Neural progenitor cell (in vitro differentiated cells): ENCODE measurements around the gene WDR64. TPM values are rescaled to one million over a fixed set of nuclear protein-coding genes. Genes with fewer than 3 reads are reported as not detected.

Source experiments
- DNase-seq: peaks from one replicate; pipeline ENCODE4 v3.0.0-alpha.2; 2016; ENCODE audit warnings: low spot score
- H2AFZ ChIP-seq: fragments of 200-600 bp; sonication (generic); replicated peaks from 2 replicates; pipeline ENCODE4 v1.6.1; 2016; ENCODE audit warnings: antibody characterized with exemption
- H3F3A ChIP-seq: fragments of 200-600 bp; sonication (generic); 2 replicates; pipeline ENCODE4 v1.6.1; 2016; ENCODE audit warnings: antibody characterized with exemption, low read depth
- H3K27ac ChIP-seq: fragments of 200-600 bp; sonication (generic); 2 replicates; pipeline ENCODE4 v1.5.1; 2016; ENCODE audit warnings: mild to moderate bottlenecking
- H3K27me3 ChIP-seq: fragments of 200-600 bp; sonication (generic); 2 replicates; pipeline ENCODE4 v1.6.1; 2016; ENCODE audit warnings: mild to moderate bottlenecking, moderate library complexity
- H3K36me3 ChIP-seq: fragments of 200-600 bp; sonication (generic); 2 replicates; pipeline ENCODE4 v1.5.1; 2016
- H3K4me1 ChIP-seq: fragments of 200-600 bp; sonication (generic); 2 replicates; pipeline ENCODE4 v1.6.1; 2016; ENCODE audit warnings: mixed run types
- H3K4me2 ChIP-seq: fragments of 200-600 bp; sonication (generic); 2 replicates; pipeline ENCODE4 v1.6.1; 2016
- H3K4me3 ChIP-seq: fragments of 200-600 bp; sonication (generic); 2 replicates; pipeline ENCODE4 v1.5.1; 2016
- H3K79me2 ChIP-seq: fragments of 200-600 bp; sonication (generic); 2 replicates; pipeline ENCODE4 v1.6.1; 2016; ENCODE audit warnings: low read depth
- H3K9ac ChIP-seq: fragments of 200-600 bp; sonication (generic); 2 replicates; pipeline ENCODE4 v1.6.1; 2016
- H3K9me3 ChIP-seq: fragments of 200-600 bp; sonication (generic); 2 replicates; pipeline ENCODE4 v1.5.1; 2016; ENCODE audit warnings: low read depth
- H4K20me1 ChIP-seq: fragments of 200-600 bp; sonication (generic); 2 replicates; pipeline ENCODE4 v1.6.1; 2016; ENCODE audit warnings: low read depth
- H3K27ac Mint-ChIP-seq: 3 replicates; pipeline ENCODE4 v1.8.0; 2021; ENCODE audit warnings: mixed read lengths
- H3K27me3 Mint-ChIP-seq: 2 replicates; pipeline ENCODE4 v1.8.0; 2022; ENCODE audit warnings: low read depth, mild to moderate bottlenecking, inconsistent platforms, moderate library complexity, mixed read lengths; ENCODE audit not compliant: insufficient read depth
- H3K36me3 Mint-ChIP-seq: 3 replicates; pipeline ENCODE4 v1.8.0; 2021; ENCODE audit warnings: mixed read lengths
- H3K4me1 Mint-ChIP-seq: 3 replicates; pipeline ENCODE4 v1.8.0; 2021; ENCODE audit warnings: mixed read lengths
- H3K4me3 Mint-ChIP-seq: 3 replicates; pipeline ENCODE4 v1.8.0; 2021; ENCODE audit warnings: mild to moderate bottlenecking, moderate library complexity, mixed read lengths
- H3K9me3 Mint-ChIP-seq: 3 replicates; pipeline ENCODE4 v1.8.0; 2020; ENCODE audit warnings: mixed read lengths
- EZH2 ChIP-seq: fragments of 200-600 bp; sonication (generic); IDR thresholded peaks from 2 replicates; pipeline ENCODE4 v1.6.1; 2017; ENCODE audit warnings: antibody characterized with exemption, mild to moderate bottlenecking, moderate library complexity
- EZH2phosphoT487 ChIP-seq: fragments of 200-600 bp; sonication (generic); IDR thresholded peaks from 2 replicates; pipeline ENCODE4 v1.6.1; 2017; ENCODE audit warnings: antibody characterized with exemption
- total RNA-seq: library from RNA; depleted of rRNA; stranded (reverse); fragments of >200 nt; gene quantifications from 2 replicates; pipeline ENCODE4 v1.2.3, GENCODE V29; 2015; ENCODE audit warnings: low replicate concordance
- TF ChIP-seq, protein P1 (sequence below): fragments of 200-600 bp; sonication (generic); IDR thresholded peaks from 2 replicates; pipeline ENCODE4 v1.5.1; 2017; ENCODE audit warnings: antibody characterized with exemption, mild to moderate bottlenecking

WDR64 gene
- total RNA-seq, 1 donor from 2014 or later, result not detected

DNA sequence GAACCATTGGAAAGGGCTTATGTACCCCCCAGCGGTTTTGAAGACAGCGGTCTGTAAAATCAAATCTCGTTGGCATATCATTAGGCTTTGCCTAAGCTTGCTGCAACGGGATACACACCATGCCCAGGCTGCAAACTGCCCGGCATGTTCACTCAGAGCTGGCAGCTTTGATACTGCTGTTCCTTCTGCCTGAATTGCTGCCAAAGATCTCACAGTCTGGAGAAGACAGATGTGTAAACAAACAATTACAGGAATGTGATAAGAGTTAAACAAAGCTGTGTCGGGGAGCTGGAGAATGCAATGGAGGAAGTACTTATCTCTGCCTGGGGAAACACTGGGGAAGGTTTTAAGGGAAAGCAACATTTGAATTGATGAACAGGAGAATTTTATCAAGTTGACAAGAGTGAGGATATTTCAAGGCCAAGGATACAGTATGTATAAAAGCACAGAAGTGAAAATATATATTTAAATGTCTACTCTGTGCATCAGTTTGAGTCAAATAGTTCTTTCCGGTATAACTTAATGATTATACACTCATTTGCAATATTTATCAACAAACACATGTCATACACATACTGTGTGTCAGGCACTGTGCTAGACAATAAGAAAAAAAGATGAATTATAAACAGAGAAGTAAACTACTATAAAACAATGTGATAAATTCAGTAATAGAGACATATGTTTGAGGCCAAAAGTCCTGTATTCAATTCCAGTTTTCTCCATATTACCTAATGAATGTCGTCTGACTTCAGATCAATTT lies 41.8 kb upstream of the WDR64 start:
- H3K4me1 Mint-ChIP-seq, result peaks cover 9% of the 10 kb centered on the region
- Histone ChIP-seq H3K36me3 (no peaks in the 10 kb centered on the region), H3K9me3 (no peaks in the 10 kb centered on the region), H3F3A (no peaks in the 10 kb centered on the region), H4K20me1 (peaks cover 15% of the 10 kb centered on the region), H2AFZ (no peak overlapping the region), H3K4me2 (peak overlapping the region; percentile 40), H3K27me3 (no peaks in the 10 kb centered on the region), H3K79me2 (no peaks in the 10 kb centered on the region), H3K27ac (no peak overlapping the region), H3K9ac (no peak overlapping the region), H3K4me3 (no peak overlapping the region), H3K4me1 (no peaks in the 10 kb centered on the region)
- peak; percentile 57 for DNase-seq
- no peaks in the 10 kb centered on the region for H3K27me3 Mint-ChIP-seq
- no peaks in the 10 kb centered on the region for H3K9me3 Mint-ChIP-seq
- H3K27ac Mint-ChIP-seq, result no peak overlapping the region
- H3K36me3 Mint-ChIP-seq, result peaks cover 7% of the 10 kb centered on the region
- TF ChIP-seq EZH2, result no peak
- TF ChIP-seq EZH2phosphoT487, result no peak
- TF ChIP-seq, protein P1, sequence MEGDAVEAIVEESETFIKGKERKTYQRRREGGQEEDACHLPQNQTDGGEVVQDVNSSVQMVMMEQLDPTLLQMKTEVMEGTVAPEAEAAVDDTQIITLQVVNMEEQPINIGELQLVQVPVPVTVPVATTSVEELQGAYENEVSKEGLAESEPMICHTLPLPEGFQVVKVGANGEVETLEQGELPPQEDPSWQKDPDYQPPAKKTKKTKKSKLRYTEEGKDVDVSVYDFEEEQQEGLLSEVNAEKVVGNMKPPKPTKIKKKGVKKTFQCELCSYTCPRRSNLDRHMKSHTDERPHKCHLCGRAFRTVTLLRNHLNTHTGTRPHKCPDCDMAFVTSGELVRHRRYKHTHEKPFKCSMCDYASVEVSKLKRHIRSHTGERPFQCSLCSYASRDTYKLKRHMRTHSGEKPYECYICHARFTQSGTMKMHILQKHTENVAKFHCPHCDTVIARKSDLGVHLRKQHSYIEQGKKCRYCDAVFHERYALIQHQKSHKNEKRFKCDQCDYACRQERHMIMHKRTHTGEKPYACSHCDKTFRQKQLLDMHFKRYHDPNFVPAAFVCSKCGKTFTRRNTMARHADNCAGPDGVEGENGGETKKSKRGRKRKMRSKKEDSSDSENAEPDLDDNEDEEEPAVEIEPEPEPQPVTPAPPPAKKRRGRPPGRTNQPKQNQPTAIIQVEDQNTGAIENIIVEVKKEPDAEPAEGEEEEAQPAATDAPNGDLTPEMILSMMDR, result no peak
- H3K4me3 Mint-ChIP-seq, result no peak overlapping the region

DNA sequence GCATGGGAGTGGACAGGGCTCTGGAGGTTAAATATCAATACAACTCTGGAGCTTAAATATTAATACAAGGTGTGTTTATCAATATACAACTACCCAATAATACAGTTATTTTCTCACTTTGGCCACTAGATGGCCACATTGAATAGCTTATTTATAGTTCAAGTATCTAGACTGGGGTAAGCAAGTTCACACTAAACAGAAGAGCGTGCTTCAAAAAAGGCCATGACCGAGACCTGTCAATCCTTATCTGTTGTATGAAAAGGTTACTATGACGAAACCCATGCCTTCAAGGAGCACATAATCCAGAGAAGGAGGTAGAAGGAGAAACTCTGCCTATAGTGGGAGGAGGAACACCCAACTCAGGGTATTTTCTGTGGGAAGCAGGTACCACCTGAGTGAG lies 41.0 kb upstream of the WDR64 start:
- Histone ChIP-seq H4K20me1 (peaks cover 12% of the 10 kb centered on the region), H3K4me3 (no peak overlapping the region), H3K9ac (no peak overlapping the region), H3K9me3 (no peaks in the 10 kb centered on the region), H3K27me3 (no peaks in the 10 kb centered on the region), H3F3A (no peaks in the 10 kb centered on the region), H3K36me3 (no peaks in the 10 kb centered on the region), H2AFZ (no peak overlapping the region), H3K27ac (no peak overlapping the region), H3K4me1 (no peaks in the 10 kb centered on the region), H3K4me2 (no peak overlapping the region), H3K79me2 (no peaks in the 10 kb centered on the region)
- H3K4me1 Mint-ChIP-seq, result peaks cover 13% of the 10 kb centered on the region
- TF ChIP-seq EZH2phosphoT487, result no peak
- TF ChIP-seq, protein P1, result peak; percentile 76
- peak; percentile 44 for DNase-seq
- no peaks in the 10 kb centered on the region for H3K27me3 Mint-ChIP-seq
- no peaks in the 10 kb centered on the region for H3K9me3 Mint-ChIP-seq
- no peak overlapping the region for H3K4me3 Mint-ChIP-seq
- no peak overlapping the region for H3K27ac Mint-ChIP-seq
- peaks cover 3% of the 10 kb centered on the region for H3K36me3 Mint-ChIP-seq

DNA sequence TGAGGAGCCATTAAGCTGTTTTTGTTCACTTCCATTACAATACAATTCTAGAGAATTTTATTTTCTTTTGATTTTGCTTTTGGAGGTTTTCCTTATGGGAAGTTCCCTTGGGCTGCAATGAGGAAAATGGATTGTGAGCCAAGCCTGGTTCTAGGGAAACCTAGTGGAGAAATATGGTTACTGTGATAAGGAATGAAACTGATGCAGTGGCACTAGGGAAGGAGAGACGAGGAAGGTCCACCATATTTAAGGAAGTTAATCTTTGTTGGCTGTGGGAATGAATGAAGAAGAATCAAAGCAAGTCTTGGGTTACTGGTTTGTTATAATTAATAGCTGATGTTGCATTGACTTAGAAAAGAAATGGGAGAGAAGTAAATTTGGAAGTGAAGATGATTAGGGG lies 40.3 kb upstream of the WDR64 start:
- Histone ChIP-seq H4K20me1 (peaks cover 12% of the 10 kb centered on the region), H3K79me2 (no peaks in the 10 kb centered on the region), H3K4me1 (no peaks in the 10 kb centered on the region), H3F3A (no peaks in the 10 kb centered on the region), H3K27ac (no peak overlapping the region), H2AFZ (no peak overlapping the region), H3K9ac (no peak overlapping the region), H3K27me3 (no peaks in the 10 kb centered on the region), H3K36me3 (no peaks in the 10 kb centered on the region), H3K9me3 (no peaks in the 10 kb centered on the region), H3K4me3 (no peak overlapping the region), H3K4me2 (no peak overlapping the region)
- Mint-ChIP-seq H3K4me1 (peaks cover 13% of the 10 kb centered on the region), H3K9me3 (no peaks in the 10 kb centered on the region), H3K36me3 (peaks cover 3% of the 10 kb centered on the region), H3K27ac (no peak overlapping the region), H3K4me3 (no peak overlapping the region), H3K27me3 (no peaks in the 10 kb centered on the region)
- no peak for TF ChIP-seq EZH2
- TF ChIP-seq EZH2phosphoT487, result no peak
- TF ChIP-seq, protein P1, result no peak
- DNase-seq, result no peak
